Mammary microvascular endothelial cell (primary cell): Measurements from ENCODE around the gene DNAJC2. TPM values are rescaled to one million over a fixed set of nuclear protein-coding genes. Genes with fewer than 3 reads are reported as not detected.

ENCODE experiments used
- total RNA-seq: library from RNA; depleted of rRNA; stranded (reverse); fragments of >200 nt; gene quantifications from 2 replicates; pipeline ENCODE4 v1.2.3, GENCODE V29; 2015

The DNAJC2 gene, protein sequence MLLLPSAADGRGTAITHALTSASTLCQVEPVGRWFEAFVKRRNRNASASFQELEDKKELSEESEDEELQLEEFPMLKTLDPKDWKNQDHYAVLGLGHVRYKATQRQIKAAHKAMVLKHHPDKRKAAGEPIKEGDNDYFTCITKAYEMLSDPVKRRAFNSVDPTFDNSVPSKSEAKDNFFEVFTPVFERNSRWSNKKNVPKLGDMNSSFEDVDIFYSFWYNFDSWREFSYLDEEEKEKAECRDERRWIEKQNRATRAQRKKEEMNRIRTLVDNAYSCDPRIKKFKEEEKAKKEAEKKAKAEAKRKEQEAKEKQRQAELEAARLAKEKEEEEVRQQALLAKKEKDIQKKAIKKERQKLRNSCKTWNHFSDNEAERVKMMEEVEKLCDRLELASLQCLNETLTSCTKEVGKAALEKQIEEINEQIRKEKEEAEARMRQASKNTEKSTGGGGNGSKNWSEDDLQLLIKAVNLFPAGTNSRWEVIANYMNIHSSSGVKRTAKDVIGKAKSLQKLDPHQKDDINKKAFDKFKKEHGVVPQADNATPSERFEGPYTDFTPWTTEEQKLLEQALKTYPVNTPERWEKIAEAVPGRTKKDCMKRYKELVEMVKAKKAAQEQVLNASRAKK
- total RNA-seq, result 9.8 and 16.4 TPM in 2 replicates

DNA sequence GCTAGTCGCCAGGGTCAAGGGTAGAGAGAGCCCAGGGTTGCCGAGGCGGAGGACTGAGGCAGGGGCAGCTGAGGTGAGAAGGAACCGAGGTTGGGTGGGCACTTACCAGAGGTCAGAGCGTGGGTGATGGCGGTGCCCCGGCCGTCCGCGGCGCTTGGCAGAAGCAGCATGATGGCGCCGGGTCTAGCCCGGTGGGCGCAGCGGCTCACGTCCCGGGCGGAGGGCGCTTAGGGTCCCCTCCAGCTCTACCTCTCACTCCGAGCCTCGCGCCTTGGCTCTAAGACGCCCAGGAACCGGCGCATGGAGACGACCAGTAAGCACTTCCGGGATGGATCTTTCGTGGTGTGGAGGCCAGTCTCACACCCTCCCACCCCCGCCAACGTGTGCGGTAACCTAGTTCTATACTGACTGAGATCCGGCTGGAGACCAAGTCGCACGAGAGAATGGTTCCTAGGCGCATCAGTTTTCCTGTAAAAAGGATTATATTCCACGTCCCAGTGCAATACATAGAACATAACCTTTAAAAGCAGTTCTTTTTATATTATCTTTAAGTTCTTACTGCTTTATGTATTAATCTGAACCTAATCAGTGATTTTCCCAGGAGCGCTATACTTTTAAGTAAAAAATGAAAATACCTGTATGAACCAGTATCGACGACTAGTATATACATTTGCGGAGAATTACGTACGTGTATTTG lies at the start of gene DNAJC2:
TSS of gene DNAJC2 (minus strand) at position 315 of the 697 bp plus-strand sequence. CDS start at position 170, 145 bp downstream.

GRCh38 chr7:103347507-103348267 lies 3.1 kb upstream of the DNAJC2 start, which contains the start of gene PSMC2:
Gene PSMC2, plus strand, starts transcription at chr7:103347643. Its CDS starts 69 bp downstream, at chr7:103347712.

DNA sequence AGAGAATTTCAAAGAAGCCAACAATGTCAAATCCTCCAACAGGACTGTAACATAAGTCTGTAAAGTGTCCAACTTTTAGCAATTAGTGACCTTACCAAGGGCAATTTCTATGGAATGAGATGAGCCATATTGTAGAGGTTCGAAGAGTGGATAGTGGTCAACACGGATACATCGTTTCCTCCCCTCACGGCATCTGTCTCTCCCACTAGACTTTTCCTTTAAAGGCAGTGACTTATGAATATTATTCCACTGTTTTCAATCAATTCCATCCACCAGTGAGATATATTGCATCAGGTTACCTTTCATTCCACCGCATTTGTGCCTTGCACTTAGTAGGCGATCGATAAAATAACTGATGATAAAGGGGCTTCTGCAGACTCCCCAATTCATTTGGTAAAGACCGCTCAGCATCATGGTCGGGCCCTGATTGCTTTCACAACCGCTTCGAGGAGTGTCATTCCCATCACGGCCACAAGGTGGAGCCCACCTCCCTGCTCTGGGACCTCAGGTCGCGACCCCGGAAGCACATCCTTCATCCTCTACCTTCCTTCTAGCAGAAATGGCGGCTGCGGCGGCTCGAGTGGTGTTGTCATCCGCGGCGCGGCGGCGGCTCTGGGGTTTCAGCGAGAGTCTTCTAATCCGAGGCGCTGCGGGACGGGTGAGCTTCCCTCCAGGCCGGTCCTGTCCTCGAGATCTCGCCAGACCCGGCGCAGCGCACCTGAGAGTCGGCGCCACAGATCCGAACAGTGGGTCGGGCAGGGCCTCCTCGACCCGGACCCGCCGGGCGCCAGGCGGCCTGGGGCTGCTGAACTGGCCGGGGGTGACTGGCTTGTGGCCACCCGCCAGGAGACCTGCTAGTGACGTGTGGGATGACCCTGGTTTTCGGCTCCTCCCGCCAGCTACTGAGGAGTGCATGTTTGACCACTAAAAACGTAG lies 47.4 kb downstream of the DNAJC2 start, which contains the start of gene PMPCB:
TSS of gene PMPCB (plus strand) at position 535 of the 936 bp plus-strand sequence. CDS start at position 560, 25 bp downstream.

Other genes with a start within 250 kb of the DNAJC2 start
- gene NAPEPLD, start 195.7 kb downstream of the DNAJC2 start, total RNA-seq, result 3.1 and 4.4 TPM in 2 replicates
- gene PMPCB, start 47.3 kb downstream of the DNAJC2 start, total RNA-seq, result 38.3 and 41.2 TPM in 2 replicates
- 165 and 170 TPM in 2 replicates for gene PSMC2, start 2.9 kb upstream of the DNAJC2 start, total RNA-seq
- not detected in 2 replicates for gene SLC26A5, start 101.4 kb upstream of the DNAJC2 start, total RNA-seq